ENCODE data around the gene TSPAN8.

The TSPAN8 gene

GRCh38 chr12:71174825-71175224, 17.0 kb upstream of the TSPAN8 start:
- H3K9ac ChIP-seq = no peak overlapping the region
- H2AFZ ChIP-seq = no peak overlapping the region
- no peaks in the 10 kb centered on the region for H3K27me3 ChIP-seq (ENCODE audit: control insufficient read depth, insufficient read depth, low read length)
- H3K4me1 ChIP-seq = no peaks in the 10 kb centered on the region
- TF ChIP-seq CTCF (IDR thresholded peaks at IDR 0.05) = no peak
- no peak overlapping the region for H3K4me3 ChIP-seq (ENCODE audit: low read depth, low read length)
- no peaks in the 10 kb centered on the region for H3K36me3 ChIP-seq (ENCODE audit: control insufficient read depth, insufficient read depth, low read length)
- no peaks in the 10 kb centered on the region for H3K9me3 ChIP-seq (ENCODE audit: control insufficient read depth, low read length)
- H3K27ac ChIP-seq = no peak overlapping the region
- H3K4me2 ChIP-seq (ENCODE audit: low read length) = no peak overlapping the region
- H3K79me2 ChIP-seq = no peaks in the 10 kb centered on the region

DNA sequence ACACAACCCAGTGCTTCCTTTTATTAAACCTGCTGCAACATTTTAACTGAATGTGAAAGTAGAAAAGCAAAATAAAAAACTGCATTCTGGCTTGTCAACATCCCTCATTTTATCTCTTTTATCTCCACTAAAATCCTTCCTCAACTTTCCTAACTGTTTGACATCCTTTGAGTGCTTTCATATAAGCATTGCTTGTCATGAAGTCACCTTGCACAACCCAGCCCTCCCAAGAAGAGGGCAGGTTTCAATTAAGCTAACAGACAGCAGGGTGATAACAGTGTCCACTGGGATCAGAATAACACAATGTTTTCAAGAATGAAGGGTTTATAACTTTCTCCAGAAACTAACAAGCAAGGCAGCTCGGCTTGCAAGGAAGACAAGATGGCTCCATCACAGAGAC, 16.3 kb upstream of the TSPAN8 start:
- Histone ChIP-seq H3K27ac (no peak overlapping the region), H3K36me3 (ENCODE audit: control insufficient read depth, insufficient read depth, low read length) (no peaks in the 10 kb centered on the region), H3K4me2 (ENCODE audit: low read length) (no peak overlapping the region), H3K27me3 (ENCODE audit: control insufficient read depth, insufficient read depth, low read length) (no peaks in the 10 kb centered on the region), H3K4me1 (no peaks in the 10 kb centered on the region), H3K79me2 (no peaks in the 10 kb centered on the region), H3K9ac (no peak overlapping the region), H2AFZ (no peak overlapping the region), H3K9me3 (ENCODE audit: control insufficient read depth, low read length) (no peaks in the 10 kb centered on the region), H3K4me3 (ENCODE audit: low read depth, low read length) (no peak overlapping the region)
- no peak for TF ChIP-seq CTCF (IDR thresholded peaks at IDR 0.05)

DNA sequence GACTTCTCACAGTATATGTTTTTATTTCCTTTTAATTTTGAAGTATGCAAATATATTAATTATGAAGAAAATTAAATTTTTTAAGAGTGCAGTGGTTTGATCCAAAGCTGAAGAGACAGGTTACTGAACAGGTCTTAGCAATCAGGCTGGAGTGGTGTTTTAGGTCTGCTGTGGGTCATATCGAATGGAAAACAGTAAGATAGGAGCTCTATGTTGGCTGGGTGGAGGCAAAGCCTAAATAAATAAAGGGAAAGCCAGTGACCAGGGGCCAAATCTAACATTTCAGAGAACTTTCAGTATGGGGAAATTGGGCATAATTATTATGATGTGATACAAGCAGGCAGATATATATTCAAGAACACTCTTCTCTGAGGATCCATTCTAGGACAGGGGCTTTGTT, 12.7 kb upstream of the TSPAN8 start:
- Histone ChIP-seq H3K4me3 (ENCODE audit: low read depth, low read length) (no peak overlapping the region), H3K36me3 (ENCODE audit: control insufficient read depth, insufficient read depth, low read length) (no peaks in the 10 kb centered on the region), H3K4me2 (ENCODE audit: low read length) (no peak overlapping the region), H3K27me3 (ENCODE audit: control insufficient read depth, insufficient read depth, low read length) (no peaks in the 10 kb centered on the region), H3K27ac (no peak overlapping the region), H3K9ac (no peak overlapping the region), H3K4me1 (no peaks in the 10 kb centered on the region), H3K79me2 (no peaks in the 10 kb centered on the region), H2AFZ (no peak overlapping the region), H3K9me3 (ENCODE audit: control insufficient read depth, low read length) (no peaks in the 10 kb centered on the region)
- no peak for TF ChIP-seq CTCF (IDR thresholded peaks at IDR 0.05)

DNA sequence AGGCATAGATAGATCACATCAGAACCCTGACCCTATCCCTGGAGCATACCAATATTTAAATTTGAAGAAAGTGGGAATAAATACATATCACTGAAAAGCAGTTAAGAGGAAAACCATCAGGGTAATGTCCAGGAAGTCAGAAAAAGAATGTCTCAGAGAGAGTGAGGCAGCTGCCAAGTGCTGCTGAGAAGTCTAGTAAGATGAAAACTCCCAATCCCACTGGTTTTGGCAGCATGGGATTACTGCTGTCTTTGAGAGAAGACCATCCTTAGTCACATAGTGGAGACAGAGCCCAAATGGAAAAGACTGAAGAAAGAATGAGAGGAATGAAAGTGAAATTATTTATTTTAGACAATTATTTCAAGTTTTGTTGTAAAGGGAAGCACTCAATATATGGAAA, 11.5 kb upstream of the TSPAN8 start:
- H2AFZ ChIP-seq = no peak overlapping the region
- TF ChIP-seq CTCF (IDR thresholded peaks at IDR 0.05) = no peak
- H3K4me2 ChIP-seq (ENCODE audit: low read length) = no peak overlapping the region

DNA sequence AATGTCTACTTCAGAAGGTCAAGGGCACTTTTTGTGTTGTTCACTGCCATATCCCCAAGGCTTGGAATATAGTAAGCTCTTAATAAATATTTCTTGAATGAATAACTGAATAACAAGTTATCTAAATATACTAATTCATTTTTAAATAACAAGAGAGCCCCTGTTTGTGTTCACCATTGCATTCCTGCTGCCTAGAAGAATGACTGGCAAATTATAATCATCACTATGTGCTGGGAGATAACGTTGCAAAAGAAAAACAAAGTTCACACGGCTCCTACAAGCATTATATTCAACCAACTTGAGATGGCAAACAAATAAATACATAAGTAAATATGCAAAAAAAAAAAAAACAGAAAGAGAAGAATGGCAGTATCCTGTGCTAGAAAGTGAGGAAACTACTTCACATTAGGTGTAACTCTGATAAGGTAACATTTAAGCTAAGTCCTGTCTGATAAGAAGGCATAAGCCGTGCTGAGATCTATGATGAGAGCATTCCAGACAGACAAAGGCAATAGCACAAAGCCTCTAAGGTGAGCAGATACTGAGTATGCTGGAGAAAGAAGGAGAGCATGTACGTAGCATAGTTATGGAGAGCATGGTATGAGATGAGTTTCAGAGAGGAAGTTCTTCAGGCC, 9.2 kb upstream of the TSPAN8 start:
- H3K4me2 ChIP-seq (ENCODE audit: low read length) = no peak overlapping the region
- H3K27ac ChIP-seq = no peak overlapping the region
- H3K9ac ChIP-seq = no peak overlapping the region
- H3K9me3 ChIP-seq (ENCODE audit: control insufficient read depth, low read length) = no peaks in the 10 kb centered on the region
- H3K79me2 ChIP-seq = no peaks in the 10 kb centered on the region
- H3K27me3 ChIP-seq (ENCODE audit: control insufficient read depth, insufficient read depth, low read length) = no peaks in the 10 kb centered on the region
- no peak overlapping the region for H3K4me3 ChIP-seq (ENCODE audit: low read depth, low read length)
- no peaks in the 10 kb centered on the region for H3K36me3 ChIP-seq (ENCODE audit: control insufficient read depth, insufficient read depth, low read length)
- no peak for TF ChIP-seq CTCF (IDR thresholded peaks at IDR 0.05)
- no peaks in the 10 kb centered on the region for H3K4me1 ChIP-seq
- H2AFZ ChIP-seq = no peak overlapping the region

More for the DNA sequence above, 11.5 kb upstream of the TSPAN8 start:
- Histone ChIP-seq H3K4me3 (ENCODE audit: low read depth, low read length) (no peak overlapping the region), H3K27ac (no peak overlapping the region), H3K9me3 (ENCODE audit: control insufficient read depth, low read length) (no peaks in the 10 kb centered on the region), H3K4me1 (no peaks in the 10 kb centered on the region), H3K27me3 (ENCODE audit: control insufficient read depth, insufficient read depth, low read length) (no peaks in the 10 kb centered on the region), H3K79me2 (no peaks in the 10 kb centered on the region), H3K9ac (no peak overlapping the region), H3K36me3 (ENCODE audit: control insufficient read depth, insufficient read depth, low read length) (no peaks in the 10 kb centered on the region)
